A673 (cell line): ENCODE data around the gene SCEL. TPM values are rescaled to one million over a fixed set of nuclear protein-coding genes. Genes with fewer than 3 reads are reported as not detected.

Experiments used
- BruUV-seq: library from RNA; stranded (reverse); fragments of 400-500 nt; replicated peaks from 2 replicates; lab custom pipeline; 2021; lab: Mats Ljungman, UMichigan
- CTCF ChIA-PET: fragments of 300-600 bp; sonication (Branson Sonifier 250); formaldehyde crosslinking; loops from one replicate; lab custom pipeline; 2022; ENCODE audit warnings: antibody characterized with exemption; lab: Charles Lee
- POLR2A ChIA-PET: fragments of 300-600 bp; sonication (Branson Sonifier 250); formaldehyde crosslinking; loops from one replicate; lab custom pipeline; 2022; ENCODE audit warnings: antibody characterized with exemption; ENCODE audit not compliant: low non-redundant PET; lab: Charles Lee
- DNase-seq: peaks from one replicate; pipeline ENCODE4 v3.0.0-alpha.2; 2015; ENCODE audit warnings: low spot score
- H3K27ac ChIP-seq: fragments of 200-600 bp; sonication (generic); 2 replicates; pipeline ENCODE4 v1.5.1; 2016; ENCODE audit warnings: mixed run types, low read depth, mild to moderate bottlenecking, mixed read lengths, antibody characterized with exemption, low read length; ENCODE audit not compliant: poor library complexity, severe bottlenecking
- H3K27me3 ChIP-seq: fragments of 200-600 bp; sonication (generic); replicated peaks from 2 replicates; pipeline ENCODE4 v1.6.1; 2017; ENCODE audit warnings: mixed run types, low read depth, mild to moderate bottlenecking, mixed read lengths, antibody characterized with exemption, low read length; ENCODE audit not compliant: insufficient read depth, poor library complexity
- H3K36me3 ChIP-seq: fragments of 200-600 bp; sonication (generic); 2 replicates; pipeline ENCODE4 v1.6.1; 2016; ENCODE audit warnings: mixed run types, mild to moderate bottlenecking, mixed read lengths, antibody characterized with exemption, low read length; ENCODE audit not compliant: insufficient read depth, poor library complexity, severe bottlenecking
- H3K4me1 ChIP-seq: fragments of 200-600 bp; sonication (generic); 2 replicates; pipeline ENCODE4 v1.6.1; 2017; ENCODE audit warnings: mixed run types, mild to moderate bottlenecking, mixed read lengths, antibody characterized with exemption, low read length; ENCODE audit not compliant: insufficient read depth, poor library complexity, severe bottlenecking
- H3K4me3 ChIP-seq: fragments of 200-600 bp; sonication (generic); 2 replicates; pipeline ENCODE4 v1.5.1; 2016; ENCODE audit warnings: low read depth, mixed run types, mild to moderate bottlenecking, mixed read lengths, low read length; ENCODE audit not compliant: poor library complexity, severe bottlenecking
- H3K9me3 ChIP-seq: fragments of 200-600 bp; sonication (generic); 2 replicates; pipeline ENCODE4 v1.6.1; 2016; ENCODE audit warnings: mixed run types, low read depth, mild to moderate bottlenecking, mixed read lengths, antibody characterized with exemption, low read length; ENCODE audit not compliant: poor library complexity, severe bottlenecking
- EZH2 ChIP-seq: fragments of 200-600 bp; sonication (generic); IDR thresholded peaks from 2 replicates; pipeline ENCODE4 v1.6.1; 2017; ENCODE audit warnings: borderline replicate concordance, low read depth, mild to moderate bottlenecking, mixed read lengths, antibody characterized with exemption, low read length; ENCODE audit not compliant: poor library complexity, severe bottlenecking
- intact Hi-C: fragments of 100-400 bp; cut with micrococcal nuclease; formaldehyde crosslinking; loops from one replicate; pipeline ENCODE4 v1.10.0; 2022; ENCODE audit not compliant: unreplicated experiment
- total RNA-seq: library from RNA; stranded (reverse); gene quantifications from 2 replicates; pipeline ENCODE4 v1.2.3, GENCODE V29; 2021
- TF ChIP-seq, protein P1 (sequence below): fragments of 300-800, 200-600 bp; sonication (generic); conservative IDR thresholded peaks from 2 replicates; pipeline ENCODE4 v1.5.1; 2017; ENCODE audit warnings: low read depth, mild to moderate bottlenecking, antibody characterized with exemption, low read length, moderate library complexity, mixed read lengths

The SCEL gene
- total RNA-seq, 1 experiment from 2014 or later, result not detected

GRCh38 chr13:77544355-77544754 lies 8.8 kb downstream of the SCEL start:
- Histone ChIP-seq H3K9me3 (no peaks in the 10 kb centered on the region), H3K27me3 (no peaks in the 10 kb centered on the region), H3K36me3 (no peaks in the 10 kb centered on the region), H3K27ac (peak overlapping the region; percentile 11), H3K4me1 (peaks cover 16% of the 10 kb centered on the region), H3K4me3 (no peak overlapping the region)
- POLR2A ChIA-PET, result no interaction called here
- intact Hi-C loops, result no loop called here
- TF ChIP-seq, protein P1, sequence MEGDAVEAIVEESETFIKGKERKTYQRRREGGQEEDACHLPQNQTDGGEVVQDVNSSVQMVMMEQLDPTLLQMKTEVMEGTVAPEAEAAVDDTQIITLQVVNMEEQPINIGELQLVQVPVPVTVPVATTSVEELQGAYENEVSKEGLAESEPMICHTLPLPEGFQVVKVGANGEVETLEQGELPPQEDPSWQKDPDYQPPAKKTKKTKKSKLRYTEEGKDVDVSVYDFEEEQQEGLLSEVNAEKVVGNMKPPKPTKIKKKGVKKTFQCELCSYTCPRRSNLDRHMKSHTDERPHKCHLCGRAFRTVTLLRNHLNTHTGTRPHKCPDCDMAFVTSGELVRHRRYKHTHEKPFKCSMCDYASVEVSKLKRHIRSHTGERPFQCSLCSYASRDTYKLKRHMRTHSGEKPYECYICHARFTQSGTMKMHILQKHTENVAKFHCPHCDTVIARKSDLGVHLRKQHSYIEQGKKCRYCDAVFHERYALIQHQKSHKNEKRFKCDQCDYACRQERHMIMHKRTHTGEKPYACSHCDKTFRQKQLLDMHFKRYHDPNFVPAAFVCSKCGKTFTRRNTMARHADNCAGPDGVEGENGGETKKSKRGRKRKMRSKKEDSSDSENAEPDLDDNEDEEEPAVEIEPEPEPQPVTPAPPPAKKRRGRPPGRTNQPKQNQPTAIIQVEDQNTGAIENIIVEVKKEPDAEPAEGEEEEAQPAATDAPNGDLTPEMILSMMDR, result no peak
- TF ChIP-seq EZH2, result no peak
- no TSS peak for BruUV-seq
- CTCF ChIA-PET, result no interaction called here
- peak; percentile 90 for DNase-seq

GRCh38 chr13:77544758-77545338 lies 9.3 kb downstream of the SCEL start:
- ChIA-PET POLR2A (no interaction called here), CTCF (no interaction called here)
- no peak for TF ChIP-seq EZH2
- TF ChIP-seq, protein P1, result no peak
- intact Hi-C loops, result no loop called here
- peaks cover 16% of the 10 kb centered on the region for H3K4me1 ChIP-seq
- DNase-seq, result no peak
- no peak overlapping the region for H3K27ac ChIP-seq
- no peaks in the 10 kb centered on the region for H3K27me3 ChIP-seq
- H3K36me3 ChIP-seq, result no peaks in the 10 kb centered on the region
- BruUV-seq, result no TSS peak
- H3K4me3 ChIP-seq, result no peak overlapping the region
- no peaks in the 10 kb centered on the region for H3K9me3 ChIP-seq

DNA sequence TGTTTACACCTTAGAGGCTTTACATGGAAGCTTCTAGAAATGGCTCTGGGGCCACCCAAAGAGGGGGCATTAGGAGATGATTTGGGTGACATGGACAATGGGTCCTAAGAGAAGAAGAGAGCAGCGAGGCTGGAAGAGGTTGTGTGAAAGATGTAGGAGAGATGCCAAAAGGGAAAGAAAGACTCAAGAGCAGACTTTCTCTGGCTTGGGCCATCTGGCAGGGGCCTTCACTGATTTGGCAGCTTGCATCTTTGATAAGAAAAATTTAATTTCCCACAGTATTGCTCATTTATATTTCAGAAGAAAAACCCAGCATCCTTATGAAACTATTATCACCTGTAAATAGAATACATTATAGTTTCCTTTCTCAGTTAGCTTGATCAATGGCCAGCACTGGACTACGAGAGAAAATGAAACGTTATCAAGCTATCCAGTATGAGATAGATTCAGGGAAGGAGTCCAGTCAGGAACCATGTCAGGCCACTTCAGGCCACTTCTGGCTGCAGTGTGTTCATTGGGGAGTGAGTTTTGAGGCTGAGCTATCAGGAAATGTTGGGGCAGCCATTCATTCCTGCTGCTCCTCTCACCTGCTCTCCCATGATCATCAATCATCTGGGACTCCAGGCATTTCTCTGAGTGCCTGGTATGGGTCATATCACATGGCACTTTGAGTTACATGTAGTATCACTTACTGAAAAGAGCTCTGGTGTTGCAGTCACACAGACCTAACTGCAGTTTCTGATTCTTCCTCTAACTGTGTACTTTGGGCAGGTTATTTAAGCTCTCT lies 10.3 kb downstream of the SCEL start:
- ChIA-PET POLR2A (no interaction called here), CTCF (interaction anchor here (0.9 kb wide), 1 partner anchor 47 kb away, joined by 4 read pairs; no protein-coding TSS in a partner anchor)
- Histone ChIP-seq H3K4me3 (no peak overlapping the region), H3K27me3 (no peaks in the 10 kb centered on the region), H3K36me3 (no peaks in the 10 kb centered on the region), H3K9me3 (no peaks in the 10 kb centered on the region), H3K27ac (no peak overlapping the region), H3K4me1 (peaks cover 16% of the 10 kb centered on the region)
- TF ChIP-seq, protein P1, result no peak
- TF ChIP-seq EZH2, result no peak
- no peak for DNase-seq
- intact Hi-C loops, result no loop called here
- BruUV-seq, result no TSS peak
